HG03039 (cell line): ENCODE measurements around the gene NLGN1.

Experiments
- ATAC-seq: cut with Tn5 transposase; IDR thresholded peaks from one replicate; pipeline ENCODE4 v1.9.1; 2021; ENCODE audit warnings: mild to moderate bottlenecking, moderate library complexity; ENCODE audit not compliant: unreplicated experiment

NLGN1 gene

GRCh38 chr3:173893835-173894234 lies 496.3 kb downstream of the NLGN1 start:
- no peak for ATAC-seq

- no peak for ATAC-seq
These were observed 500.1 kb downstream of the NLGN1 start for GRCh38 chr3:173897631-173898030.

- ATAC-seq, result no peak
These were observed 504.1 kb downstream of the NLGN1 start for GRCh38 chr3:173901649-173902048.

- no peak for ATAC-seq
These were observed 504.9 kb downstream of the NLGN1 start for GRCh38 chr3:173902401-173902800.

- no peak for ATAC-seq
These were observed 505.3 kb downstream of the NLGN1 start for GRCh38 chr3:173902871-173903270.

- no peak for ATAC-seq
These were observed 507.8 kb downstream of the NLGN1 start for GRCh38 chr3:173905381-173905780.

- ATAC-seq, result no peak
These were observed 513.9 kb downstream of the NLGN1 start for GRCh38 chr3:173911446-173911845.

GRCh38 chr3:173912126-173912525 lies 514.6 kb downstream of the NLGN1 start:
- ATAC-seq, result no peak

- ATAC-seq, result no peak
These were observed 515.9 kb downstream of the NLGN1 start for GRCh38 chr3:173913397-173913796.

- ATAC-seq, result no peak
These were observed 516.5 kb downstream of the NLGN1 start for GRCh38 chr3:173913974-173914421.

- no peak for ATAC-seq
These were observed 519.3 kb downstream of the NLGN1 start for GRCh38 chr3:173916799-173917198.

GRCh38 chr3:173920386-173920785 lies 522.8 kb downstream of the NLGN1 start:
- no peak for ATAC-seq

GRCh38 chr3:173921732-173922131 lies 524.2 kb downstream of the NLGN1 start:
- ATAC-seq, result no peak

GRCh38 chr3:173923204-173923603 lies 525.7 kb downstream of the NLGN1 start:
- ATAC-seq, result no peak

GRCh38 chr3:173930251-173930650 lies 532.7 kb downstream of the NLGN1 start:
- no peak for ATAC-seq

- ATAC-seq, result no peak
These were observed 535.1 kb downstream of the NLGN1 start for GRCh38 chr3:173932624-173933023.

GRCh38 chr3:173933113-173933512 lies 535.6 kb downstream of the NLGN1 start:
- ATAC-seq, result no peak

- no peak for ATAC-seq
These were observed 538.8 kb downstream of the NLGN1 start for GRCh38 chr3:173936316-173936715.

GRCh38 chr3:173938159-173938558 lies 540.6 kb downstream of the NLGN1 start:
- ATAC-seq, result no peak

GRCh38 chr3:173938616-173939015 lies 541.1 kb downstream of the NLGN1 start:
- no peak for ATAC-seq

GRCh38 chr3:173939331-173939730 lies 541.8 kb downstream of the NLGN1 start:
- no peak for ATAC-seq

GRCh38 chr3:173943264-173943663 lies 545.7 kb downstream of the NLGN1 start:
- no peak for ATAC-seq

- no peak for ATAC-seq
These were observed 547.6 kb downstream of the NLGN1 start for GRCh38 chr3:173945170-173945569.

- no peak for ATAC-seq
These were observed 548.3 kb downstream of the NLGN1 start for GRCh38 chr3:173945806-173946205.
